ENCODE results near the gene SNIP1.
"Not testable (repeated sequence)": the region's sequence is repeated elsewhere in the genome, so short reads cannot be mapped to it uniquely, and the experiment has no call there.

SNIP1 gene

GRCh38 chr1:37559080-37559479, 5.0 kb upstream of the SNIP1 start:
- DNase-seq (ENCODE audit: low spot score) = no peak

- DNase-seq (ENCODE audit: low spot score) = no peak
These were observed 4.3 kb upstream of the SNIP1 start for GRCh38 chr1:37558411-37558810.

- DNase-seq (ENCODE audit: low spot score) = no peak
These were observed 3.3 kb upstream of the SNIP1 start for GRCh38 chr1:37557402-37557801.

GRCh38 chr1:37556712-37557196, 2.7 kb upstream of the SNIP1 start, which contains the start of gene DNALI1:
DNALI1 (plus strand) TSS chr1:37556940; CDS start chr1:37556995, 55 bp downstream.
- DNase-seq (ENCODE audit: low spot score) = peak; percentile 30

- no peak for DNase-seq (ENCODE audit: low spot score)
These were observed 531 bp downstream of the SNIP1 start for GRCh38 chr1:37553598-37553926.

GRCh38 chr1:37549341-37549740, 4.8 kb downstream of the SNIP1 start:
- DNase-seq (ENCODE audit: low spot score) = no peak

GRCh38 chr1:37545019-37545418, 9.1 kb downstream of the SNIP1 start:
- no peak for DNase-seq (ENCODE audit: low spot score)

- DNase-seq (ENCODE audit: low spot score) = no peak
These were observed 9.6 kb downstream of the SNIP1 start for GRCh38 chr1:37544530-37544929.

GRCh38 chr1:37540036-37540785, 13.9 kb downstream of the SNIP1 start:
- no peak for DNase-seq (ENCODE audit: low spot score)

GRCh38 chr1:37539154-37539553, 14.9 kb downstream of the SNIP1 start:
- not testable (repeated sequence) for DNase-seq (ENCODE audit: low spot score)

- DNase-seq (ENCODE audit: low spot score) = no peak
These were observed 16.7 kb downstream of the SNIP1 start for GRCh38 chr1:37537378-37537777.

- no peak for DNase-seq (ENCODE audit: low spot score)
These were observed 20.6 kb downstream of the SNIP1 start for GRCh38 chr1:37533317-37534093.

- not testable (repeated sequence) for DNase-seq (ENCODE audit: low spot score)
These were observed 21.5 kb downstream of the SNIP1 start for GRCh38 chr1:37532418-37533156.

- not testable (repeated sequence) for DNase-seq (ENCODE audit: low spot score)
These were observed 24.2 kb downstream of the SNIP1 start for GRCh38 chr1:37529888-37530287.

- no peak for DNase-seq (ENCODE audit: low spot score)
These were observed 34.5 kb downstream of the SNIP1 start for GRCh38 chr1:37519613-37520012.

GRCh38 chr1:37518929-37519328, 35.2 kb downstream of the SNIP1 start:
- DNase-seq (ENCODE audit: low spot score) = not testable (repeated sequence)

GRCh38 chr1:37518241-37518640, 35.9 kb downstream of the SNIP1 start:
- not testable (repeated sequence) for DNase-seq (ENCODE audit: low spot score)

- no peak for DNase-seq (ENCODE audit: low spot score)
These were observed 36.5 kb downstream of the SNIP1 start for GRCh38 chr1:37517569-37517968.

- DNase-seq (ENCODE audit: low spot score) = no peak
These were observed 38.7 kb downstream of the SNIP1 start for GRCh38 chr1:37515185-37516034.

GRCh38 chr1:37514350-37515184, 39.5 kb downstream of the SNIP1 start, which contains the start of gene MEAF6:
MEAF6 (minus strand) TSS chr1:37514766; CDS start chr1:37514746, 20 bp downstream.
- peak; percentile 93 for DNase-seq (ENCODE audit: low spot score)
